ENCODE measurements around the gene YY1AP1.
"Not testable (repeated sequence)": the region's sequence is repeated elsewhere in the genome, so short reads cannot be mapped to it uniquely, and the experiment has no call there.

YY1AP1 gene

GRCh38 chr1:155695608-155696007, 7.0 kb upstream of the YY1AP1 start:
- no peak for DNase-seq (ENCODE audit: low read depth)

- no peak for DNase-seq (ENCODE audit: low read depth)
These were observed 6.5 kb upstream of the YY1AP1 start for GRCh38 chr1:155695072-155695471.

GRCh38 chr1:155694167-155694566, 5.6 kb upstream of the YY1AP1 start:
- no peak for DNase-seq (ENCODE audit: low read depth)

GRCh38 chr1:155691992-155692528, 3.5 kb upstream of the YY1AP1 start:
- DNase-seq (ENCODE audit: low read depth): no peak

GRCh38 chr1:155689081-155689607, 570 bp upstream of the YY1AP1 start, which contains the start of gene DAP3:
TSS of gene DAP3 (plus strand) at chr1:155689091. CDS start at chr1:155709780, 20,689 bp downstream.
- not testable (repeated sequence) for DNase-seq (ENCODE audit: low read depth)

GRCh38 chr1:155687705-155688323, 760 bp downstream of the YY1AP1 start:
- DNase-seq (ENCODE audit: low read depth): not testable (repeated sequence)

- DNase-seq (ENCODE audit: low read depth): no peak
These were observed 6.8 kb downstream of the YY1AP1 start for GRCh38 chr1:155681776-155682175.

- DNase-seq (ENCODE audit: low read depth): no peak
These were observed 8.0 kb downstream of the YY1AP1 start for GRCh38 chr1:155680531-155680930.

GRCh38 chr1:155678992-155679391, 9.6 kb downstream of the YY1AP1 start:
- DNase-seq (ENCODE audit: low read depth): not testable (repeated sequence)

- no peak for DNase-seq (ENCODE audit: low read depth)
These were observed 10.5 kb downstream of the YY1AP1 start for GRCh38 chr1:155678027-155678426.

GRCh38 chr1:155673003-155673402, 15.6 kb downstream of the YY1AP1 start:
- no peak for DNase-seq (ENCODE audit: low read depth)

- no peak for DNase-seq (ENCODE audit: low read depth)
These were observed 16.8 kb downstream of the YY1AP1 start for GRCh38 chr1:155671750-155672149.

GRCh38 chr1:155669233-155670162, 19.1 kb downstream of the YY1AP1 start:
- DNase-seq (ENCODE audit: low read depth): no peak

- not testable (repeated sequence) for DNase-seq (ENCODE audit: low read depth)
These were observed 27.3 kb downstream of the YY1AP1 start for GRCh38 chr1:155661239-155661638.

- no peak for DNase-seq (ENCODE audit: low read depth)
These were observed 31.1 kb downstream of the YY1AP1 start for GRCh38 chr1:155657463-155657862.

GRCh38 chr1:155652951-155653350, 35.6 kb downstream of the YY1AP1 start:
- no peak for DNase-seq (ENCODE audit: low read depth)

GRCh38 chr1:155651861-155652661, 36.5 kb downstream of the YY1AP1 start:
- DNase-seq (ENCODE audit: low read depth): no peak

GRCh38 chr1:155650231-155650757, 38.3 kb downstream of the YY1AP1 start:
- DNase-seq (ENCODE audit: low read depth): no peak

GRCh38 chr1:155649676-155650075, 38.9 kb downstream of the YY1AP1 start:
- no peak for DNase-seq (ENCODE audit: low read depth)

GRCh38 chr1:155648207-155649147, 40.1 kb downstream of the YY1AP1 start:
- DNase-seq (ENCODE audit: low read depth): peak; percentile 93
